Measurements from ENCODE around the gene PDIA2. TPM values are rescaled to one million over a fixed set of nuclear protein-coding genes. Genes with fewer than 3 reads are reported as not detected.

PDIA2 gene
- total and polyA plus RNA-seq, 2 donors (not counting 3 experiments of a cell fraction or from before 2014, with no cell fraction given) = 0.63 TPM; not detected in 1

DNA sequence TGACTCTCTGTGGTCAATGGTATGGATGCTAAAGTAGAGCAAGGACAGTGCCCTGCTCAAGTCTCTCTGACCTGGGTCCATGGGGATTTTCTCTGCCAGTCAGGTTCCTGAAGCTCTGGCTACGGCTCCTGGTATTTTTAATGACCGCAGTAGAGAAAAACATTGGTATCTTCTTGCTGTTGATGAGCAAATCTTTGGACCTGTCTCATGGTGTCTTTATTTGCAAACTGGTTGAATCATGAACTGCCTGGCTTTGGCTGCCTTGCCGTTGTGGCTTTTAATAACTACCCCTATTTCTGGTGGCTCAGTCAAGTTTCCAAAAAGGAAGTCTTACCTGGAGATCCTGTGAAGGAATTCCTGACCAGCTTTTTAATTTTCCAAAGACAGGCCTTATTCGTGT lies 39.6 kb upstream of the PDIA2 start:
- intact Hi-C loops (cut with micrococcal nuclease) (no loop called here), dilution Hi-C loops (cut with MboI; ENCODE audit: extremely low pct_ligation_motif_present, low sequenced_read_pairs) (no loop called here)
- Histone ChIP-seq H3K4me3 (replicated peaks in 1 of 3; ENCODE audit: insufficient read depth in 1 of 3, low read depth in 1 of 3, low read length in 3 of 3) (no peak overlapping the region), H3K27ac (ENCODE audit: insufficient read depth, low read depth, low read length) (no peak overlapping the region), H3K36me3 (ENCODE audit: control insufficient read depth in 2 of 2, extremely low read depth in 1 of 2, insufficient read depth in 2 of 2, low read length in 2 of 2) (no peaks in the 10 kb centered on the region), H3K9me3 (replicated peaks; ENCODE audit: control insufficient read depth, insufficient read depth, low read length) (no peaks in the 10 kb centered on the region), H3K4me2 (ENCODE audit: insufficient read depth, low read length) (no peak overlapping the region), H4K20me1 (replicated peaks; ENCODE audit: control insufficient read depth, extremely low read depth, insufficient read depth, low read length) (no peaks in the 10 kb centered on the region), H2AFZ (ENCODE audit: low read depth, low read length) (no peak overlapping the region), H3K9me1 (replicated peaks; ENCODE audit: control insufficient read depth, extremely low read depth, insufficient read depth, low read length) (no peaks in the 10 kb centered on the region), H3K79me2 (ENCODE audit: control insufficient read depth, insufficient read depth, low read length) (no peaks in the 10 kb centered on the region), H3K4me1 (ENCODE audit: control insufficient read depth, extremely low read depth, insufficient read depth, low read length) (peaks cover 6% of the 10 kb centered on the region), H3K9ac (replicated peaks; ENCODE audit: extremely low read depth, insufficient read depth, low read length) (no peak overlapping the region), H3K27me3 (ENCODE audit: control insufficient read depth in 2 of 2, insufficient read depth in 2 of 2, low read length in 2 of 2) (no peaks in the 10 kb centered on the region)
- no TSS peak for BruUV-seq (replicated peaks)
- ChIA-PET POLR2A (no interaction called here), CTCF (interaction anchor here (2.1 kb wide), 1 partner anchor 8 kb away, joined by 4 read pairs; the partner anchor contains the start of gene FAM234A)
- FAIRE-seq (no peak), DNase-seq (ENCODE audit: low read depth, low spot score) (no peak)
- TF ChIP-seq POLR2AphosphoS5 (IDR thresholded peaks at IDR 0.05; ENCODE audit: insufficient read depth, low read depth, low read length) (no peak), EZH2 (IDR thresholded peaks at IDR 0.05; ENCODE audit: borderline replicate concordance, low read depth, low read length, severe bottlenecking) (no peak), JUN (IDR thresholded peaks at IDR 0.05; ENCODE audit: borderline replicate concordance, insufficient read depth, insufficient read length, low read depth) (no peak), GATA2 (IDR thresholded peaks at IDR 0.05; ENCODE audit: insufficient read depth, insufficient read length, low read depth, low read length) (no peak), POLR2A (IDR thresholded peaks at IDR 0.05; ENCODE audit: low read depth, low read length) (no peak), FOS (IDR thresholded peaks at IDR 0.05; ENCODE audit: borderline replicate concordance, insufficient read depth, low read length) (no peak), MYC (IDR thresholded peaks at IDR 0.05; ENCODE audit: low read depth, low read length) (no peak)
- TF ChIP-seq, protein P1, sequence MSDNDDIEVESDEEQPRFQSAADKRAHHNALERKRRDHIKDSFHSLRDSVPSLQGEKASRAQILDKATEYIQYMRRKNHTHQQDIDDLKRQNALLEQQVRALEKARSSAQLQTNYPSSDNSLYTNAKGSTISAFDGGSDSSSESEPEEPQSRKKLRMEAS (IDR thresholded peaks at IDR 0.05; ENCODE audit: insufficient read depth, insufficient read length) = no peak
- TF ChIP-seq, protein P2, sequence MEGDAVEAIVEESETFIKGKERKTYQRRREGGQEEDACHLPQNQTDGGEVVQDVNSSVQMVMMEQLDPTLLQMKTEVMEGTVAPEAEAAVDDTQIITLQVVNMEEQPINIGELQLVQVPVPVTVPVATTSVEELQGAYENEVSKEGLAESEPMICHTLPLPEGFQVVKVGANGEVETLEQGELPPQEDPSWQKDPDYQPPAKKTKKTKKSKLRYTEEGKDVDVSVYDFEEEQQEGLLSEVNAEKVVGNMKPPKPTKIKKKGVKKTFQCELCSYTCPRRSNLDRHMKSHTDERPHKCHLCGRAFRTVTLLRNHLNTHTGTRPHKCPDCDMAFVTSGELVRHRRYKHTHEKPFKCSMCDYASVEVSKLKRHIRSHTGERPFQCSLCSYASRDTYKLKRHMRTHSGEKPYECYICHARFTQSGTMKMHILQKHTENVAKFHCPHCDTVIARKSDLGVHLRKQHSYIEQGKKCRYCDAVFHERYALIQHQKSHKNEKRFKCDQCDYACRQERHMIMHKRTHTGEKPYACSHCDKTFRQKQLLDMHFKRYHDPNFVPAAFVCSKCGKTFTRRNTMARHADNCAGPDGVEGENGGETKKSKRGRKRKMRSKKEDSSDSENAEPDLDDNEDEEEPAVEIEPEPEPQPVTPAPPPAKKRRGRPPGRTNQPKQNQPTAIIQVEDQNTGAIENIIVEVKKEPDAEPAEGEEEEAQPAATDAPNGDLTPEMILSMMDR (IDR thresholded peaks at IDR 0.05; ENCODE audit: extremely low read depth in 1 of 2, insufficient read depth in 1 of 2, low read depth in 1 of 2, low read length in 2 of 2) = no peak
